GOT3 (cell line): Measurements from ENCODE around the gene DLX6.

Experiments
- DNase-seq: peaks from one replicate; lab custom pipeline; 2025; ENCODE audit warnings: mixed read lengths; lab: John Stamatoyannopoulos, UW

The DLX6 gene

GRCh38 chr7:96995406-96996110, 9.8 kb upstream of the DLX6 start:
- no peak for DNase-seq

- no peak for DNase-seq
These were observed 9.0 kb upstream of the DLX6 start for GRCh38 chr7:96996111-96996957.

DNA sequence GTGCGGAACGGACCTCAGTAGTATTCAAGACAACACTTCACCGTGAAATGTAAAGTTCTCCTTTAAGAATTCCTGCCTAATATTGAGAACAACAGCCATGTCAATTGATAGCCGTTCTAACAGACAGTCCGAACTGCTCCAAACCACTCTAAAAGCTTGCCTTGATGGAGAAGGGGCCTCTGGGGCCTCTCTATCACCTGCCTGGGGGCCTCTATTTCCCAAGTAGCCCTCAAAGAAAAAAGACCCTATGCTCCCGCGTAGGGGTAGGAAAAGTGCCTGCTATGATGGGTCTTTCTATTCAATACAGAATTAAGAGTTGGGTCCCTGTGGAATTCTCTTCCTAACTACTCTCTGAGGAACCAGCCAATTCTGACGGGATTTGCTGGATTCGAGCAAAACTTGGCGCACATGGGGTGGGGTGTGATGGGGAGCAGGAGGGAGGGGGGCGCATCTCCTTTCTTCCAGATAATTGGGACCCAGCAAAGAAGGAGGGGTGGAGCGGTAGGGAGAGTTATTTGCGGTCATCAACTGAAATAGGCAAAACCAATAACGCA, 8.3 kb upstream of the DLX6 start:
- no peak for DNase-seq

GRCh38 chr7:96997512-96998032, 7.8 kb upstream of the DLX6 start:
- no peak for DNase-seq

DNA sequence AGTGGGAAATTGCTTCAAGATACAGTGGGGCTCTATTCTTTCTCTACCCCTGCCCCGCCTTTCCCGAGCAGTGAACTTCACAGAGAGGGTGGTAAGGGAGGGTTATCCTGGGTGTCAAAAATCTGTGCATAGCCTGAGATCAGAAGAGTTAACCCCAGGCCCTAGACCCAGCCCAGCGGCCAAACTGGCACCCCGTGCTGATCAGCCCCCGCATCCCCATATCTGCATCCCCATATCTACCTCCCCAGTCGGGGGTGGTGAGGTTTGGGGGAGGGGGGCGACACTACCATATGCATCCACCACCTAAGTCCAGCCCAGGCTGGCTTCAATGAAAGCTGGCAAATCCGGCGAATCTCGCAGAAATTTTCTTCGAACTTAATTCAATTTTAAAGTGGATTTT, 7.0 kb upstream of the DLX6 start:
- DNase-seq = no peak

DNA sequence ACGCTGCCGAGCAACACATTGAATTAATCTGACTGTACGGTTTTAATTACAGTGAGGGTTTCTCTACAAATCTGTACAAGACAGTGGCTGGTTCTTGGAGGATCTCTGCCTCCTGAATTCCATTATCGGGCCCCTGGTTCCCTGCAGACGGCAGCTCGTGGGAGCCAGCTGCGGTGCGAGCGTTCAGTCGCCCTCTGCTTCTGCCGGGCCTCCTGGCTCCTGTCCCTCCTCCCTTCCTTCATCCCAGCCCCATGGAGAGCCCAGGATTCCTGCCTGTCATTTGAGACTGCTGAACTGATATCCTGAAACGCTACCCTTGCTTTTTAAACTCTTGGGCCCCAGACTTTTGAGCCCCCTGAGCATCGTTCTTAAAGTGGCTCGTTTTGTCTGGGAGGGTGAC, 6.6 kb upstream of the DLX6 start:
- no peak for DNase-seq

GRCh38 chr7:97001221-97001620, 4.1 kb upstream of the DLX6 start:
- DNase-seq = no peak

DNA sequence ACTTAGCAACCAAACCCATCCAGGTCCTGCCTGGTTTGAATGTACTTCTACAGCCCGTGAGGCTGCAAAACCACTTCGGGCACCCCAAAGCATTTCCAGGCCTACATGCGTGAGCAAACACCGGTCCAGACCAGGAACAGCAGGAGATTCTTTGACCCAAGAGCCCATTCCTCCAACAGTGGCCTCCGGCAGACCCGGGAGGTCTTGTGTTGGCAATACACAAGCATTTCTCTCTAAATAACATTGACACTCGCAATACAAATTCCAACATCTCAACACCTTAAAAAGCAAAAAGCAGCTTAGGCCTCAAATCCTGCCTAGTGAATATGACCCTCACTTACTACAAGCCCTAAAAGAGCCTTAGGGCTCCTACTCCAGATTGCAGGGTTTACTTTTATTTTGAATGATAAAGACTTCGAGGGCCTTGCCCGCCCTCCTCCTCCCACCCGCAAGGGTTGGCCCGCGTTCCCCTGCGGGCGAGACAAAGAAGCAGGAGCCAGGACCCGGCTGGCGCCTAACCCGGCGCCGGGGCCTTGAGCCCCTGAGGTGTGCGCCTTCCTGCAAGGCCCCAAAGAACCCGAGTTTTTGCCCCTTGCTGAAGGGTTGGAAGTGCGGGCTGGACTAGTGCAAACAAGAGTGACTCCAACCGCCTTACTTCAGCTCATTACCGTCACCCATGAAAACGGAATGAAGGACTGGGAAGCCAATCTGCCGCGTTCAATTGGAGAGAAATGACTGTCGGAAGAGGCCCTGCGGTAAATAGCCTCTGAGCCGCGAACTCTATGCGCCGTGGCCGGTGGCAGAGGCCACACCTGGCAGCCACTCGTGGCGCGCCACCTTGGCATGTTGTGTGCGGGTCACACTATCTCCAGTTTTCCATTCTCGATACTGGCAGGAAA, 3.4 kb upstream of the DLX6 start:
- DNase-seq = no peak

GRCh38 chr7:97002555-97003261, 2.6 kb upstream of the DLX6 start:
- no peak for DNase-seq

- no peak for DNase-seq
These were observed 1.8 kb upstream of the DLX6 start for GRCh38 chr7:97003262-97004246.

- no peak for DNase-seq
These were observed 838 bp upstream of the DLX6 start for GRCh38 chr7:97004247-97005182.

DNA sequence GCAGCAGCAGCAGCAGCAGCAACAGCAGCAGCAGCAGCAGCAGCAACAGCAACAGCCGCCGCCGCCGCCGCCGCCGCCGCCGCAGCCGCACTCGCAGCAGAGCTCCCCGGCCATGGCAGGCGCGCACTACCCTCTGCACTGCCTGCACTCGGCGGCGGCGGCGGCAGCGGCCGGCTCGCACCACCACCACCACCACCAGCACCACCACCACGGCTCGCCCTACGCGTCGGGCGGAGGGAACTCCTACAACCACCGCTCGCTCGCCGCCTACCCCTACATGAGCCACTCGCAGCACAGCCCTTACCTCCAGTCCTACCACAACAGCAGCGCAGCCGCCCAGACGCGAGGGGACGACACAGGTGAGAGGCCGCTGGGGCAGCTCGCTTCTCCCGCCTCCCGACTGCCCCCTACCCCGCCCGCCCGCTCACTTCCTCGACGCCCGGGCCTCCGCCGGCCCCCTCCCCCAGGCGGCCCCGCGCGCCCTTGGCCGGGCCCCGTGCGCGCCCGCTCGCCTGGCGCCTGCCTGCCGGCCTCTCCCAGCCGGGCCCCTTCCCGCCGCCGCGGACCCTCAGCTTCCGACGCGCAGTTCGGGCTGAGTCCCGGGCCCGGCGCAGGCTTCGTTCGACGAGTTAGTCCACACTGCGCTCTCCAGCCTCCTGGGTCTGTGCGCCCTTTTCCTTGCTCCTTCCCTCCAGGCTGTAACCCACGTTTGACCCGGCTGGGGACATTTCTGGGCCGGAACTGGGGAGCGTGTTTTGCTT, 882 bp downstream of the DLX6 start:
- DNase-seq = no peak

DNA sequence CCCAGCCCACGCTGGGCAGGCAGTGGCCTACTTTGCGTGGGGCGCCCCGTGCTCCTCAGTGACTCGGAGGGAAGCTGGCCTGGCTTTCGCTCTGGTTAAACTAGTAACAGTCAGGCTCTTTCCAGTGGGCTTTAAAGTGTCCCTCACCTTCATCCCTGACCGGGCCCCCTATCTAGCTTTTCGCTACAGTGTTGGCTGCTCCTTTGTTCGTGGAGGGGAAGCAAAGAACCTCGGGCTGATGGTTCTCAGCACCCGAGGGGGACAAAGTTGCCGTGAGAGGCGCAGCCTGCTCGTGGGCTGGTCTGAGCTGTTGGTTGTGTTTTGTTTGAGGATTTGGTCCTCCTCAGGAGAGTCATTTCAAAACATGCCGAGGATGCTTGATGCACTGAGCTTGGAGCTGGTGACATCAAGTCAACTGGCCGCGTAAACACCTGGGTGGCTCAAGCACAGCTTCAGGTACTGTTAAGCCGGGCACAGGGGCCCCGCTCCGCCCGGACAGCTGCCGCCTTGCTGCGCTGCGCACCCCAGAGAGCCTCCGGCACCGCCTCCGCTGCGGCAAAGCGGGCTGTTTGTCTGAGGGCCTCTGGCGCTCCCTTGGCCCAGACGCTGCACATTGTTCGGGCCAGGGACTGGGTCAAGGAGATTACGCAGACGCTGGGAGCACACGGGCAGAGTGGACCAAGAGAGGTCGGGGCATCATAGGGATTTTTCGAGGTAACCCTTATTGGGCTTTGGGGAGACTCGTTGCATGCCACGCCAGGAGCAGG, 1.6 kb downstream of the DLX6 start:
- DNase-seq = no peak

- no peak for DNase-seq
These were observed 2.2 kb downstream of the DLX6 start for GRCh38 chr7:97007583-97007861.

DNA sequence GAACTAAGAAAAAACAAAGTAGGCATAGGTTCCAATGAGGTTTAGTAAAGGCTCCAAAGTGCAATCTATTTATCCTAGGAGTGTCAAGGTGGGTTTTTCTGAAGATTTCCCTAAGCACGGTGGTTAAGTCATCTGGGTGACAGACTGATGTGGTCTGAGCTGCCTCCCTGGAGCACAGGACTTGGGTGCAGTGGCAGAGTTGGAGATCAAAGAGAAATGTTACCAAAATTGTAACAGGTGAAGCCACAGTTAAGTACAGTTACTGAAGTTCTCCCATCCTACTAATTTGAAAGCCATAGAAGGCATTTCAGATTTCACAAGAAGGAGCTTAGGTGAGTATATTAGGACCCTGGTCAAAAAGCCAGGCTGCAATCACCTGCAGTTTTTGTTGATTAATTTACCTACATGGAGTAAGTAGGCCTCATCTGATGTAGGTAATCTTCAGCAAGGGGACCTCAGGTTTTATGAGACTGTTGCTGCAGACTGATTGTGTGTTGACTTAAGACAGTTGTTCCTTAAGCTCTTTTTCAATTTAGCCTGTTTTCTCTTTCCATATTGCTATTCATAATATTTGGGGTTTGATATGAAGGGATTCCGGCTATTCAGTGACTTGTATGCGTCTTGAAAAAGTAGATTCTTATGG, 3.0 kb downstream of the DLX6 start:
- DNase-seq = no peak

DNA sequence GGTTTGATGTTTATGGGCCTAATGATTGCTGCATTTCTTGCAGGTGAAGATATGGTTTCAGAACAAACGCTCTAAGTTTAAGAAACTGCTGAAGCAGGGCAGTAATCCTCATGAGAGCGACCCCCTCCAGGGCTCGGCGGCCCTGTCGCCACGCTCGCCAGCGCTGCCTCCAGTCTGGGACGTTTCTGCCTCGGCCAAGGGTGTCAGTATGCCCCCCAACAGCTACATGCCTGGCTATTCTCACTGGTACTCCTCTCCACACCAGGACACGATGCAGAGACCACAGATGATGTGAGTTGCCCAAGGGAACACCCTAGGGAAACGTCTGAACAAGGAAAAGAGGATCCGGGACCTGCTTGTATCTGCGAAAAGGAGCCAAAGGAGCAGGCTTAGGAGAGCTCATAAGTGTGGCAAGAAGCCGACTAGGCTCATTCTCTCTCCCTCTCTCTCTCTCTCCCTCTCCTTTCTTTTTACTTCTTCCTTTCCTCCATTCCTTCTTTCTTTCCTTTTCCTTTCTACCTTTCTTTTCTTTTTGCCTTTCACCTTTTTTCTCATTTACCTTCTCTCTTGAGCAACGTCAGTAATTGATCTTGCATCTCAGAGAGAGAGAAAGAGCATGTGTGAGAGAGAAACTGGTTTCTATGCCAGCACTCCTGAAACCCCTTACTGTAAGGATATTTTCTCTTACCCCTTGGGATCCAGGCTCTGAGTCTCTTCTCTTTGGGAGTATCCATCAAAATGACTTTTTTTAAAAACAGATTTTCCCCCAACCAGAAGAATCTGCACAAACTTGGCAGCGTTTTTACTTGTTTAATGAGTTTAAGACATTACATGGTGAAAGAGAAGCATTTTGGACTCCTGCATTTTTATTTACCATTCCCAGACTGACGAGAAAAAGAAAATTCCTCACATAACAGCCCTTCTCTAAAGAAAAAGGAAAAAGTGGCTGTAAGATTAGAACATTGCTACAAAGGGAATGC, 4.7 kb downstream of the DLX6 start:
- no peak for DNase-seq
